GM10248 (cell line): Measurements from ENCODE around the gene MANF.

Source experiments
- CTCF ChIA-PET: fragments of 300-600 bp; sonication (Branson Sonifier 250); formaldehyde crosslinking; extraction: SDS; loops from one replicate; lab custom pipeline; 2021; ENCODE audit warnings: antibody characterized with exemption; lab: Yijun Ruan, JAX
- POLR2A ChIA-PET: fragments of 350-650 bp; sonication (Branson Sonifier 250); formaldehyde crosslinking; extraction: SDS; loops from one replicate; lab custom pipeline; 2020; ENCODE audit warnings: antibody characterized with exemption; lab: Yijun Ruan, JAX
- DNase-seq: peaks from one replicate; pipeline ENCODE4 v3.0.0; 2012; ENCODE audit errors: extremely low spot score
- CTCF ChIP-seq: IDR thresholded peaks from 2 replicates; pipeline ENCODE4 v1.5.1; 2012; ENCODE audit warnings: mild to moderate bottlenecking, low read depth; ENCODE audit errors: extremely low read depth, missing control alignments, control extremely low read depth

MANF gene

GRCh38 chr3:51392355-51393133 is 7.5 kb downstream of the MANF start:
- CTCF ChIA-PET = interaction anchor here (0.9 to 1.7 kb wide), 5 partner anchors 13 to 300 kb away, joined by 3 to 8 read pairs (median 3); no protein-coding TSS in a partner anchor

GRCh38 chr3:51393134-51393495 is 8.0 kb downstream of the MANF start:
- TF ChIP-seq CTCF = no peak
- ChIA-PET CTCF (interaction anchor here (1.4 to 1.7 kb wide), 3 partner anchors 14 to 299 kb away, joined by 3 to 8 read pairs (median 4); no protein-coding TSS in a partner anchor), POLR2A (interaction anchor here (0.5 to 2.1 kb wide), 2 partner anchors 8 to 270 kb away, joined by 4 to 5 read pairs; partner anchors contain the start of gene MANF)
- DNase-seq = no peak

More at GRCh38 chr3:51392355-51393133, 7.5 kb downstream of the MANF start:
- POLR2A ChIA-PET = interaction anchor here (0.5 kb wide), 1 partner anchor 271 kb away, joined by 4 read pairs; no protein-coding TSS in a partner anchor
- DNase-seq = no peak
- TF ChIP-seq CTCF = no peak

GRCh38 chr3:51393564-51393963 is 8.5 kb downstream of the MANF start:
- no peak for TF ChIP-seq CTCF
- DNase-seq = no peak
- CTCF ChIA-PET = interaction anchor here (1.0 to 1.7 kb wide), 4 partner anchors 276 to 299 kb away, joined by 3 to 8 read pairs (median 4); no protein-coding TSS in a partner anchor
- POLR2A ChIA-PET = interaction anchor here (0.5 to 2.1 kb wide), 2 partner anchors 8 to 270 kb away, joined by 4 to 5 read pairs; partner anchors contain the start of gene MANF

- CTCF ChIA-PET = interaction anchor here (1.0 to 1.5 kb wide), 4 partner anchors 40 to 286 kb away, joined by 3 to 7 read pairs (median 4); no protein-coding TSS in a partner anchor
- no peak for DNase-seq
- no peak for TF ChIP-seq CTCF
- POLR2A ChIA-PET = interaction anchor here (2.1 kb wide), 1 partner anchor 9 kb away, joined by 5 read pairs; the partner anchor contains the start of gene MANF
These were observed 9.4 kb downstream of the MANF start for GRCh38 chr3:51394541-51394940.

- CTCF ChIA-PET = interaction anchor here (0.9 to 1.7 kb wide), 5 partner anchors 10 to 286 kb away, joined by 3 to 5 read pairs (median 3); no protein-coding TSS in a partner anchor
- TF ChIP-seq CTCF = no peak
- POLR2A ChIA-PET = no interaction called here
- DNase-seq = no peak
These were observed 10.6 kb downstream of the MANF start for GRCh38 chr3:51395493-51396213.

- POLR2A ChIA-PET = no interaction called here
- TF ChIP-seq CTCF = no peak
These were observed 11.3 kb downstream of the MANF start for GRCh38 chr3:51396401-51396800.

More at GRCh38 chr3:51396401-51396800, 11.3 kb downstream of the MANF start:
- CTCF ChIA-PET = interaction anchor here (1.0 to 1.7 kb wide), 4 partner anchors 19 to 273 kb away, joined by 3 to 5 read pairs (median 4); no protein-coding TSS in a partner anchor
- DNase-seq = no peak
